Measurements from ENCODE around the gene RIN3.
"Not testable (repeated sequence)": the region's sequence is repeated elsewhere in the genome, so short reads cannot be mapped to it uniquely, and the experiment has no call there.

Gene RIN3

GRCh38 chr14:92624764-92625163, 111.2 kb downstream of the RIN3 start:
- no peak for DNase-seq (ENCODE audit: low spot score)

- no peak for DNase-seq (ENCODE audit: low spot score)
These were observed 111.6 kb downstream of the RIN3 start for GRCh38 chr14:92625213-92625612.

- no peak for DNase-seq (ENCODE audit: low spot score)
These were observed 112.5 kb downstream of the RIN3 start for GRCh38 chr14:92626041-92626440.

- DNase-seq (ENCODE audit: low spot score), result no peak
These were observed 114.2 kb downstream of the RIN3 start for GRCh38 chr14:92627707-92628215.

GRCh38 chr14:92628636-92629035, 115.1 kb downstream of the RIN3 start:
- DNase-seq (ENCODE audit: low spot score), result no peak

DNA sequence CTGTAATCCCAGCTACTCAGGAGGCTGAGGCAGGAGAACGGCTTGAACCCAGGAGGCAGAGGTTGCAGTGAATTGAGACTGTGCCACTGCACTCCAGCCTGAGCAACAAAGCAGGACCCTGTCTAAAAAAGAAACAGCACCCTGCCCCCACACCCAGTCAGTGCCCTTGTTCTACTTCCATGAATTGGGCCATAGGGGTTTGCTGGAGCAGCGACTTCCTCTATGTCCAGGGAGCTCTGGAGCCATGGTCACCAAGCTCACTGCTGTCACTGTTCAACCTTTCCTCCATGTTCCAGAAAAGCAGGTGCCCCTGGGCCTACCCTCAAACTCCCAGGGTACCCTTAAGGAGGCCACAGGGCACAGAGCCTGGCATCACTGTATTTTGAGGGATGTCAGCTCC, 116.8 kb downstream of the RIN3 start:
- no peak for DNase-seq (ENCODE audit: low spot score)

DNA sequence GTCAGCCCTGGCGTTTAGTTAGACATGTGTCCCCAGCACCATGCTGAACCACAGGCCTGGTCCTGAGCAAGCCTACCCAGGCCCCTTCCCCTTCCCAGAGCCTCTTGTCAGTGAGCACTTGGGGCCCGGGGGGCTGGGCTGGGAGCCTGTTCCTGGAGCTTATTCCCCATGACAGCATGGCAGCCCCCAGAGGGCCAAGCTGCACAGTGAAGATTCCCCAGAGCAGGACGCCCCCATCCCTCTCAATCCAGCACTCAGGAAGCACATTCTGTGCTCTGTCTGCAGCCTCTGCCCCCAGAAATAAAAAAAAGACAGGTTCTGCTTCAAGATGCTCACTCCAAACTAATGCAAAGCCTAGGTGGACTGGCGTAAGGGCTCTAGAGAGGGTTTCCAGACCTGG, 117.5 kb downstream of the RIN3 start:
- no peak for DNase-seq (ENCODE audit: low spot score)

- no peak for DNase-seq (ENCODE audit: low spot score)
These were observed 119.1 kb downstream of the RIN3 start for GRCh38 chr14:92632546-92633273.

DNA sequence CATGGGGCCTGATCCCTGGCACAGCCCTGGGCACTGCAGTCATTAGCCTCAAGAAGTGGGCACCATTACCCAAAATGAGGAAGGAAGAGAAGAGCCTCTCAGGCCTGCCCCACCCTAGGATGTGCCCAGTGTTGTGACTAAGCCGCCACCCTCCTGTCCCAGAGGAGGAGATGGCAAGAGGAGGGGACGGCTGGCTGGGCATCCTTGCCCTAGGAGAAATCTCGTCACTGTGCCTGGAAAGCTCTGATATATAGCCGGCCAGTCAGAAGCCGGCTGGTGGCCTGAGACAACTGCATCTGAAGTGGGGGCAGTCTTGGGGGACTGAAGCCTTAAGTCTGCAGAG, 119.7 kb downstream of the RIN3 start:
- no peak for DNase-seq (ENCODE audit: low spot score)

DNA sequence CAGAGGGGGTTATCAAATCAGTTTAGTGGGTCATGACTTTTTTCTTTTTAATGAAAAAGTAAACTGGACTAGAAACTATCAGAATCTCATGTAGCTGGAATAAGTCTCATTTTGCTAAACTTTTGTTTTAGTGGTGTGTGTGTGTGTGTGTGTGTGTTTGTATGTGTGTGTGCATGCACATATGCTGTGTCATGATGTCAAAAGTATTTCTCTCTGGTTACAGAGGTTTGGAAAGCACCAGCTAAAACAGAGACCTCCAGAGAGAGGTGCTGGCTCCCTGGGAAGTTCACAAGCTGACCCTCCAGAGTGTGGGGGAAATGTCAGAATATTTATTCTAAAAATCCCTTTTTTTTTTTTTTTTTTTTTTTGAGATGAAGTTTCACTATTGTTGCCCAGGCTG, 120.1 kb downstream of the RIN3 start:
- no peak for DNase-seq (ENCODE audit: low spot score)

DNA sequence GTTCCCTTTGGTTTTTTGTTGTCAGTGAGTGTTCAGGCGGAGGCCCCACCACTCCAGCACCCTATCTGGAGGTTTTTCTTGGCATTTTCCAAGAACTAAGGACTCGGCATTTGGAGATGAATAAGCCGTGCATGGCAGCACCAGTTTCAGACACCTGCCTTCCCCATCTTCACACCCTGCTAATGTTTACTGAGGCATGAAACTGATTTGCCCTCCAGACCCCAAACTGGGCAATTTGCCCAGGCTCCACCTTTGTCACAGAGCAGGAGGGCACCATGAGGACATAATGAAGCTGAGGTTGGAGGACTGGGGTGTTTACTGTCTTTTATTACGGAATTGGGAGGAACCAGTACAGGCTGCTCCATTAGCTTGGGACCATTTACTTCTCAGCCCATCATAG, 121.5 kb downstream of the RIN3 start:
- no peak for DNase-seq (ENCODE audit: low spot score)

GRCh38 chr14:92635896-92636295, 122.3 kb downstream of the RIN3 start:
- DNase-seq (ENCODE audit: low spot score), result no peak

DNA sequence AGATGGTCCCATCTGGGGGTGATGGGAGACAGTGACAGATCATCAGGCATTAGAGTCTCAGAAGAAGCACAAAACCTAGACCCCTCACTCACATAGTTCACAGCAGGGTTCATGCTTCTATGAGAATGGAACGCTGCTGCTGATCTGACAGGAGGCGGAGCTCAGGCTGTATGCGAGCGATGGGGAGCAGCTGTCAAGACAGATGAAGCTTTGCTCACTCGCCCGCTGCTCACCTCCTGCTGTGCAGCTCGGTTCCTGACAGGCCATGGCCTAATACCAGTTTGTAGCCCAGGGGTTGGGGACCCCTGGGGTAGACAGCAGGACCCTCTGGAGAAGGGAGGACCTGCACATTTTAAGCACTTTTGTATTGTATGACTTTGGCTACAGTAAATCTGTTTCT, 123.6 kb downstream of the RIN3 start:
- no peak for DNase-seq (ENCODE audit: low spot score)

- no peak for DNase-seq (ENCODE audit: low spot score)
These were observed 124.3 kb downstream of the RIN3 start for GRCh38 chr14:92637864-92638263.

- no peak for DNase-seq (ENCODE audit: low spot score)
These were observed 124.7 kb downstream of the RIN3 start for GRCh38 chr14:92638266-92638665.

- no peak for DNase-seq (ENCODE audit: low spot score)
These were observed 125.3 kb downstream of the RIN3 start for GRCh38 chr14:92638904-92639303.

DNA sequence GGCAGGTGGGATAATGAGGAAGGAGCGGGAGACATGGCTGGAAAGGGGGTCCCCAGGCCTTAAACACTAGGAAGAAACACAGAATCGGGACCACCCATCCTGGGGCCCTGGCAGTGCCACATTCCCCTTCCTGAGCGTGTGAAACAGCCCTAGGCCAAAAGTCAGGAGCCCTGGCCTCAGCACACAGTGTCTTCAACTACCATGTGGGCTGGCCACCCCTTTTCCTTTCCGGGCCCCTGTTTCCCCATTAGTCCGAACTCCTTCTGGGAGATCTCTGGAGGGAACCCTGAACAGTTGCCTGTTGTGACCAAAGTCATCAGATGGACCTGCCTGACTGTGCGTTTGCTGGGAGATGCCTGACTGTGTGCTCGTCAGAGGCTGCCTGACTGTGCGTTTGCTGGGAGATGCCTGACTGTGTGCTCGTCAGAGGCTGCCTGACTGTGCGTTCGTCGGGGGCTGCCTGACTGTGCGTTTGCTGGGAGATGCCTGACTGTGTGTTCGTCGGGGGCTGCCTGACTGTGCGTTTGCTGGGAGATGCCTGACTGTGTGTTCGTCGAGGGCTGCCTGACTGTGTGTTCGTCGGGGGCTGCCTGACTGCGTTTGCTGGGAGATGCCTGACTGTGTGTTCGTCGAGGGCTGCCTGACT, 126.0 kb downstream of the RIN3 start:
- not testable (repeated sequence) for DNase-seq (ENCODE audit: low spot score)

GRCh38 chr14:92641306-92641705, 127.7 kb downstream of the RIN3 start:
- no peak for DNase-seq (ENCODE audit: low spot score)

DNA sequence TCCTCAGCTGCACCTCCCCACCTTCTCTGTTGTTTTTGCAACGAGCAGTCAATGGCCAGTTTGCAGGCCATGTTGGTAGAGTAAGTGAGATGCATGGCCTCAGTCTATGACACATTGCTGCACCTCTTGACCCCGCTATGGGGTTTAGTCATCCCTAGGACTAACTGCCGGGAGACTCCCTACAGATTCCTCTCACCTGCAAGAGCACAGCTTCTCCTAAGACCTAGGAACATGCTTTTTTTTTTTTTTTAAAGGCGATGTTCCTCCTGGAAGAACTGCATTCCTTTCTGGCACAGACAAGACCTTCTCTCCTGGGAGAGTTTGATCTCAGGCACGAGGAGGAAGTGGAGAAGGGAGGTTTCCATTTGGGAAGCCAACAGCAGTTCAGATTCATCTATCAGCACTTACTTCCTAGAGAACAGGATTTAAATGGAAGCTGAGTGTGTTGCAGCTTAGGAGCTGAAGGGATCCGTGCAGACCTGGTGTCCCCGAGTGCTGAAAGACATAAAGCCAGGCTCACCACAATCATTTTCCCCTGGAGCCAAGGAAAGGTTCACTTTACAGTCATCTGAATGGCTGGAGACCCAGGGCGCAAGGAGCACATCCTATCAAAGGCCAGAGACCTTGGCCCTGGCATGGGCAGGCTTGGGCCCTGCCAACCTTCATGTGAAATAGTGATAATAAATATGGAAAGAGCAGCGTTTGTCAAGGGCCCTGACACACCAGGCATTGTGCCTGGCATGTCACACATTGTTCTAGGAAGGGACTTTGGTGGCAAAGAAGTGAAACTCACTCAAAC, 130.8 kb downstream of the RIN3 start:
- DNase-seq (ENCODE audit: low spot score), result no peak

- DNase-seq (ENCODE audit: low spot score), result no peak
These were observed 131.5 kb downstream of the RIN3 start for GRCh38 chr14:92644970-92645515.

DNA sequence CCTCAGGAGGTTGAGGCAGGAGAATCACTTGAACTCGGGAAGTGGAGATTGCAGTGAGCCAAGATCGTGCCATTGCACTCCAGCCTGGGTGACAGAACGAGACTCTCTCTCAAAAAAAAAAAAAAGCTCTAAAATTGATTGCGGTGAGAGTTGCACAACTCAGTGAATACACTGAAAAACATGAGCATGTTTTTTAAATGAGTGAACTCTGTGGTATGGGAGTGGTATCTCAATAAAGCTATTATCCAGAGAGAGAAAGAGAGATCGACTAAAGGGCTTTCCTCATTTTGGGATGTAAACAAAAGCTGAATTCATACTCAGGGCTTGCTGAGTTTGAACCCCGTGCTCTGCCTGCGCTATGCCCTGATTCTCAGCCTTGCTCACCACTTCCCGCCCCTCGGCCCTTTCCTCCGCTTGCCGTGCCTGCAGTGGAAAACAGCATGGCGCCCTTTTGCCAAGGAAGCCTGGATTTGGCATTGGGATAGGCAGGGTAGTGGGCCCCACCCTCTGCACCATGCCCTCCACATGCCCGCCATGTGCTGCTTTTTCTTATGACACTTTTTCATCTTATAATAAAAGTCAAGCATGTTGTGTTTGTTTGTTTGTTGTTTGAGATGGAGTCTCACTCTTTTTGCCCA, 132.4 kb downstream of the RIN3 start:
- DNase-seq (ENCODE audit: low spot score), result no peak

Data from Ammon's horn (tissue), 1 donor.